ENCODE results near the gene AEBP2.
"Not testable (repeated sequence)": the region's sequence is repeated elsewhere in the genome, so short reads cannot be mapped to it uniquely, and the experiment has no call there.

Gene AEBP2

GRCh38 chr12:19423166-19423930 is 15.9 kb upstream of the AEBP2 start:
- DNase-seq, result no peak

GRCh38 chr12:19428246-19428645 is 11.0 kb upstream of the AEBP2 start:
- DNase-seq, result no peak

GRCh38 chr12:19429491-19429890 is 9.8 kb upstream of the AEBP2 start:
- not testable (repeated sequence) for DNase-seq

- no peak for DNase-seq
Observed at GRCh38 chr12:19430988-19431387, 8.3 kb upstream of the AEBP2 start.

- DNase-seq, result peak; percentile 58
Observed at GRCh38 chr12:19431407-19432308, 7.6 kb upstream of the AEBP2 start.

- no peak for DNase-seq
Observed at GRCh38 chr12:19432309-19433170, 6.8 kb upstream of the AEBP2 start.

- DNase-seq, result no peak
Observed at GRCh38 chr12:19434538-19434937, 4.8 kb upstream of the AEBP2 start.

- no peak for DNase-seq
Observed at GRCh38 chr12:19435831-19436497, 3.3 kb upstream of the AEBP2 start.

GRCh38 chr12:19436931-19437330 is 2.4 kb upstream of the AEBP2 start:
- no peak for DNase-seq

- no peak for DNase-seq
Observed at GRCh38 chr12:19437996-19438395, 1.3 kb upstream of the AEBP2 start.

- DNase-seq, result peak; percentile 23
Observed at GRCh38 chr12:19440019-19440858, 947 bp downstream of the AEBP2 start.

- no peak for DNase-seq
Observed at GRCh38 chr12:19440916-19441315, 1.6 kb downstream of the AEBP2 start.

- no peak for DNase-seq
Observed at GRCh38 chr12:19443585-19443984, 4.3 kb downstream of the AEBP2 start.

GRCh38 chr12:19444097-19444496 is 4.8 kb downstream of the AEBP2 start:
- DNase-seq, result no peak

GRCh38 chr12:19447386-19447785 is 8.1 kb downstream of the AEBP2 start:
- DNase-seq, result no peak

- no peak for DNase-seq
Observed at GRCh38 chr12:19449814-19450213, 10.5 kb downstream of the AEBP2 start.

- no peak for DNase-seq
Observed at GRCh38 chr12:19450362-19450761, 11.1 kb downstream of the AEBP2 start.

- DNase-seq, result no peak
Observed at GRCh38 chr12:19451196-19451595, 11.9 kb downstream of the AEBP2 start.

GRCh38 chr12:19453961-19454360 is 14.7 kb downstream of the AEBP2 start:
- no peak for DNase-seq

GRCh38 chr12:19454837-19455236 is 15.5 kb downstream of the AEBP2 start:
- DNase-seq, result no peak

- DNase-seq, result no peak
Observed at GRCh38 chr12:19456176-19456575, 16.9 kb downstream of the AEBP2 start.

- DNase-seq, result no peak
Observed at GRCh38 chr12:19457561-19457960, 18.3 kb downstream of the AEBP2 start.

Measured in DMS79 treated with DMSO at 0.1 percent for 48 hours (cell line).